A549 treated with AZD9567 at 1 μM for 4 hours (cell line): Measurements from ENCODE around the gene CD46. TPM values are rescaled to one million over a fixed set of nuclear protein-coding genes. Genes with fewer than 3 reads are reported as not detected.

Source experiments
- total RNA-seq: library from RNA; stranded (reverse); fragments of 200-300 nt; extraction: Qiagen RNA extraction; gene quantifications from 5 replicates; pipeline ENCODE4 v1.2.3, GENCODE V29; 2022; ENCODE audit not compliant: insufficient read depth

CD46 gene
- total RNA-seq: 89.7 to 128 TPM (median 114 TPM) in 5 replicates

DNA sequence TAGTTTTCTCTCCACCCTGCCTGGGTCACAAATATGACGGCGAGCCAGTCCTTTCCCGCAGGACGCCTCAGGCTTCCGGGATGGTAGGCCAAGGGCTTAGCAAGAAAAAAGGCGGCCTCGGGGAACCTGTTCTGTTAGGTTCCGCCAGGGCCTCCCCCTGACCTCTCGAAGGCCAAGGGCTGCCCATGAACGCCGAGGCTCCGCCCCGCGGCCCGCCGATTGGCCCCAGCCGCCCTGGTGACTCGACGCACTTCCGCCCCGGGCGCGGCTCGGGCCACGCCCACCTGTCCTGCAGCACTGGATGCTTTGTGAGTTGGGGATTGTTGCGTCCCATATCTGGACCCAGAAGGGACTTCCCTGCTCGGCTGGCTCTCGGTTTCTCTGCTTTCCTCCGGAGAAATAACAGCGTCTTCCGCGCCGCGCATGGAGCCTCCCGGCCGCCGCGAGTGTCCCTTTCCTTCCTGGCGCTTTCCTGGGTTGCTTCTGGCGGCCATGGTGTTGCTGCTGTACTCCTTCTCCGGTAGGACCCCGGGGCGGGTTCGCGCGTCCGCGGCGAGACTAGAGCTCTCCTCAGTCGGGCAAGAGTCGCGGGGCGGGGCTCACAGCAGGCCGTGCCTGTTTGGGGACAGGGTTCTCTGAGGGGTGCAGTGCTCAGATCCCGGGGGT, at the start of gene CD46:
Gene CD46 (plus strand): TSS at position 265 of the 666 bp plus-strand sequence. CDS start 159 bp downstream, at position 424.

Other genes with a start within 250 kb of the CD46 start
- gene CR1L, start 106.9 kb upstream of the CD46 start, total RNA-seq: not detected in 5 replicates
- 0.02 to 0.06 TPM in 2 of 5 replicates, not detected in the others for gene CD34, start 159.1 kb downstream of the CD46 start, total RNA-seq